Measurements from ENCODE around the gene HEPACAM.

Gene HEPACAM

GRCh38 chr11:124953753-124954589, 18.1 kb upstream of the HEPACAM start, which contains the start of gene CCDC15:
Gene CCDC15 (plus strand): TSS chr11:124954202. CDS start chr11:124954733, 531 bp downstream.
- peak within 1 kb of the TSS; percentile 82 for H3K4me3 ChIP-seq (ENCODE audit: low read depth, low read length)
- DNase-seq (ENCODE audit: low read depth): peak; percentile 97
- TF ChIP-seq CTCF (conservative IDR thresholded peaks at IDR 0.05; ENCODE audit: low read depth, low read length): no peak

GRCh38 chr11:124951341-124951740, 15.5 kb upstream of the HEPACAM start:
- no peak for DNase-seq (ENCODE audit: low read depth)
- TF ChIP-seq CTCF (conservative IDR thresholded peaks at IDR 0.05; ENCODE audit: low read depth, low read length): no peak
- no peak overlapping the region for H3K4me3 ChIP-seq (ENCODE audit: low read depth, low read length)

GRCh38 chr11:124950601-124951330, 14.9 kb upstream of the HEPACAM start:
- no peak for TF ChIP-seq CTCF (conservative IDR thresholded peaks at IDR 0.05; ENCODE audit: low read depth, low read length)
- no peak overlapping the region for H3K4me3 ChIP-seq (ENCODE audit: low read depth, low read length)
- no peak for DNase-seq (ENCODE audit: low read depth)

GRCh38 chr11:124946735-124947141, 10.9 kb upstream of the HEPACAM start:
- no peak for TF ChIP-seq CTCF (conservative IDR thresholded peaks at IDR 0.05; ENCODE audit: low read depth, low read length)
- no peak for DNase-seq (ENCODE audit: low read depth)
- H3K4me3 ChIP-seq (ENCODE audit: low read depth, low read length): no peak overlapping the region

- no peak overlapping the region for H3K4me3 ChIP-seq (ENCODE audit: low read depth, low read length)
- no peak for TF ChIP-seq CTCF (conservative IDR thresholded peaks at IDR 0.05; ENCODE audit: low read depth, low read length)
Measured at GRCh38 chr11:124945826-124946225, 10.0 kb upstream of the HEPACAM start.

GRCh38 chr11:124944565-124944964, 8.7 kb upstream of the HEPACAM start:
- no peak for TF ChIP-seq CTCF (conservative IDR thresholded peaks at IDR 0.05; ENCODE audit: low read depth, low read length)
- H3K4me3 ChIP-seq (ENCODE audit: low read depth, low read length): no peak overlapping the region
- DNase-seq (ENCODE audit: low read depth): no peak

More at GRCh38 chr11:124945826-124946225, 10.0 kb upstream of the HEPACAM start:
- DNase-seq (ENCODE audit: low read depth): no peak

Data from choroid plexus epithelial cell (primary cell).